GM23338 (cell line): ENCODE data around the gene FAM47B. TPM values are rescaled to one million over a fixed set of nuclear protein-coding genes. Genes with fewer than 3 reads are reported as not detected.

Experiments
- ATAC-seq: fragments of 200-7000 bp; cut with Tn5 transposase; 3 replicates; pipeline ENCODE4 v1.9.1; 2020
- DNase-seq: peaks from one replicate; pipeline ENCODE4 v3.0.0-alpha.2; 2015; ENCODE audit warnings: low spot score
- H2AFZ ChIP-seq: fragments of 200-600 bp; sonication (generic); 2 replicates; pipeline ENCODE4 v1.8.0; 2016; ENCODE audit warnings: antibody characterized with exemption, mild to moderate bottlenecking, moderate library complexity
- H3F3A ChIP-seq: fragments of 200-600 bp; sonication (generic); replicated peaks from 2 replicates; pipeline ENCODE4 v1.8.0; 2017; ENCODE audit warnings: antibody characterized with exemption, mixed run types, low read depth
- H3K27ac ChIP-seq: fragments of 200-600 bp; sonication (generic); 2 replicates; pipeline ENCODE4 v1.6.1; 2016; ENCODE audit warnings: low read depth
- H3K27me3 ChIP-seq: fragments of 200-600 bp; sonication (generic); 2 replicates; pipeline ENCODE4 v1.8.0; 2016; ENCODE audit warnings: mild to moderate bottlenecking, mixed run types, moderate library complexity; ENCODE audit not compliant: insufficient read depth
- H3K36me3 ChIP-seq: fragments of 200-600 bp; sonication (generic); 2 replicates; pipeline ENCODE4 v1.8.0; 2016; ENCODE audit warnings: mild to moderate bottlenecking; ENCODE audit not compliant: insufficient read depth
- H3K4me1 ChIP-seq: fragments of 200-600 bp; sonication (generic); 2 replicates; pipeline ENCODE4 v1.8.0; 2016; ENCODE audit warnings: mild to moderate bottlenecking, moderate library complexity; ENCODE audit not compliant: insufficient read depth
- H3K4me2 ChIP-seq: fragments of 200-600 bp; sonication (generic); 2 replicates; pipeline ENCODE4 v1.7.1; 2017; ENCODE audit warnings: mixed run types
- H3K4me3 ChIP-seq: fragments of 200-600 bp; sonication (generic); 2 replicates; pipeline ENCODE4 v1.6.1; 2016; ENCODE audit warnings: mixed run types
- H3K79me2 ChIP-seq: fragments of 200-600 bp; sonication (generic); replicated peaks from 2 replicates; pipeline ENCODE4 v1.8.0; 2017; ENCODE audit warnings: mild to moderate bottlenecking; ENCODE audit not compliant: insufficient read depth
- H3K9me2 ChIP-seq: fragments of 200-600 bp; sonication (generic); 2 replicates; pipeline ENCODE4 v1.8.0; 2017; ENCODE audit not compliant: insufficient read depth
- H4K20me1 ChIP-seq: fragments of 200-600 bp; sonication (generic); replicated peaks from 2 replicates; pipeline ENCODE4 v1.8.0; 2017; ENCODE audit warnings: mild to moderate bottlenecking; ENCODE audit not compliant: insufficient read depth
- H3K27ac Mint-ChIP-seq: 2 replicates; pipeline ENCODE4 v1.8.0; 2020; ENCODE audit warnings: inconsistent platforms, mild to moderate bottlenecking, moderate library complexity, mixed read lengths
- H3K27me3 Mint-ChIP-seq: 3 replicates; pipeline ENCODE4 v1.8.0; 2022; ENCODE audit warnings: low read depth, mild to moderate bottlenecking, moderate library complexity, mixed read lengths, inconsistent platforms; ENCODE audit not compliant: insufficient read depth, poor library complexity
- H3K36me3 Mint-ChIP-seq: 3 replicates; pipeline ENCODE4 v1.8.0; 2021; ENCODE audit warnings: low read depth, mild to moderate bottlenecking, inconsistent platforms, moderate library complexity, mixed read lengths
- H3K4me1 Mint-ChIP-seq: 3 replicates; pipeline ENCODE4 v1.8.0; 2020; ENCODE audit warnings: mild to moderate bottlenecking, inconsistent platforms, mixed read lengths
- H3K4me3 Mint-ChIP-seq: 3 replicates; pipeline ENCODE4 v1.8.0; 2021; ENCODE audit warnings: moderate library complexity, mild to moderate bottlenecking, inconsistent platforms, mixed read lengths
- H3K9me3 Mint-ChIP-seq: 3 replicates; pipeline ENCODE4 v1.8.0; 2020; ENCODE audit warnings: moderate library complexity, mild to moderate bottlenecking, inconsistent platforms, mixed read lengths
- CREB1 ChIP-seq: fragments of 250-450 bp; sonication (Bioruptor Pico); IDR thresholded peaks from 2 replicates; pipeline ENCODE4 v1.5.0; 2020; ENCODE audit warnings: low read depth, mild to moderate bottlenecking, moderate library complexity
- CTCF ChIP-seq, 2 experiments: fragments of 200-600 bp in 1 of 2; sonication (generic) in 1 of 2; conservative IDR thresholded peaks; 2 replicates each; pipeline versions ENCODE4 v1.5.1 to v1.6.1; 2016 to 2017; ENCODE audit warnings: antibody characterized with exemption in 2 of 2, low read depth in 2 of 2, mild to moderate bottlenecking in 2 of 2, moderate library complexity in 1 of 2
- ETS1 ChIP-seq: IDR thresholded peaks from 2 replicates; pipeline ENCODE4 v1.6.1; 2016; ENCODE audit warnings: antibody characterized with exemption
- EZH2 ChIP-seq: fragments of 200-600 bp; sonication (generic); IDR thresholded peaks from one replicate; pipeline ENCODE4 v1.8.0; 2017; ENCODE audit warnings: antibody characterized with exemption, mild to moderate bottlenecking, low read depth; ENCODE audit not compliant: unreplicated experiment
- EZH2phosphoT487 ChIP-seq: fragments of 200-600 bp; sonication (generic); IDR thresholded peaks from one replicate; pipeline ENCODE4 v1.8.1; 2018; ENCODE audit warnings: antibody characterized with exemption; ENCODE audit not compliant: unreplicated experiment
- JUNB ChIP-seq: IDR thresholded peaks from one replicate; pipeline ENCODE4 v1.6.1; 2016; ENCODE audit warnings: antibody characterized with exemption; ENCODE audit not compliant: unreplicated experiment
- NANOG ChIP-seq: IDR thresholded peaks from 2 replicates; pipeline ENCODE4 v1.6.1; 2016; ENCODE audit warnings: antibody characterized with exemption, borderline replicate concordance
- POLR2AphosphoS5 ChIP-seq: IDR thresholded peaks from 2 replicates; pipeline ENCODE4 v1.6.1; 2016; ENCODE audit warnings: antibody characterized with exemption, low read depth
- REST ChIP-seq: IDR thresholded peaks from one replicate; pipeline ENCODE4 v1.6.1; 2018; ENCODE audit warnings: antibody characterized with exemption; ENCODE audit not compliant: unreplicated experiment
- STAT1 ChIP-seq: IDR thresholded peaks from one replicate; pipeline ENCODE4 v1.6.1; 2016; ENCODE audit warnings: antibody characterized with exemption; ENCODE audit not compliant: unreplicated experiment
- ZNF114 ChIP-seq: fragments of 250-450 bp; sonication (Bioruptor Pico); IDR thresholded peaks from 2 replicates; pipeline ENCODE4 v1.5.0; 2020; ENCODE audit warnings: mild to moderate bottlenecking, moderate library complexity
- ZNF331 ChIP-seq: fragments of 250-450 bp; sonication (Bioruptor Pico); IDR thresholded peaks from 2 replicates; pipeline ENCODE4 v1.5.0; 2020; ENCODE audit warnings: low read depth, mild to moderate bottlenecking, moderate library complexity
- ZNF462 ChIP-seq: fragments of 250-450 bp; sonication (Bioruptor Pico); IDR thresholded peaks from 2 replicates; pipeline ENCODE4 v1.5.0; 2020; ENCODE audit warnings: mild to moderate bottlenecking, moderate library complexity
- polyA plus RNA-seq: library from polyadenylated mRNA; unstranded; fragments of >200 nt; fragmentation: Nextera tagmentation; extraction: Ambion mirVana; gene quantifications from 2 replicates; pipeline ENCODE4 v1.2.1, GENCODE V29; 2016
- total RNA-seq: library from RNA; depleted of rRNA; stranded (reverse); fragments of >200 nt; shearing (Covaris generic); gene quantifications from 2 replicates; pipeline ENCODE4 v1.2.3, GENCODE V29; 2014

The FAM47B gene
- total and polyA plus RNA-seq, 2 experiments from 2014 or later, result not detected

GRCh38 chrX:34961662-34962061 lies 19.1 kb downstream of the FAM47B start:
- no peak overlapping the region for H2AFZ ChIP-seq
- H3K27ac Mint-ChIP-seq, result no peak overlapping the region
- H3K27me3 Mint-ChIP-seq, result no peaks in the 10 kb centered on the region
- no peaks in the 10 kb centered on the region for H3K27me3 ChIP-seq
- H3K79me2 ChIP-seq, result no peaks in the 10 kb centered on the region
- no peaks in the 10 kb centered on the region for H3K36me3 Mint-ChIP-seq
- no peaks in the 10 kb centered on the region for H3K9me2 ChIP-seq
- DNase-seq (no peak), ATAC-seq (no peak)
- H3K4me1 Mint-ChIP-seq, result no peaks in the 10 kb centered on the region
- no peaks in the 10 kb centered on the region for H3K36me3 ChIP-seq
- H3K4me2 ChIP-seq, result no peak overlapping the region
- H3K9me3 Mint-ChIP-seq, result no peaks in the 10 kb centered on the region
- H3K4me3 Mint-ChIP-seq, result no peak overlapping the region
- H4K20me1 ChIP-seq, result no peaks in the 10 kb centered on the region
- H3K4me3 ChIP-seq, result no peak overlapping the region
- TF ChIP-seq ZNF331 (CRISPR knock-in tag), result no peak
- TF ChIP-seq ETS1, result no peak
- TF ChIP-seq CTCF (conservative IDR thresholded peaks at IDR 0.05; ENCODE audit: low read depth in 2 of 2), result no peak
- TF ChIP-seq STAT1, result no peak
- TF ChIP-seq ZNF462 (CRISPR knock-in tag), result no peak
- no peak for TF ChIP-seq CREB1 (CRISPR knock-in tag)
- TF ChIP-seq NANOG, result no peak
- no peak for TF ChIP-seq JUNB
- no peak for TF ChIP-seq EZH2phosphoT487
- no peak for TF ChIP-seq POLR2AphosphoS5
- no peak for TF ChIP-seq ZNF114 (CRISPR knock-in tag)
- TF ChIP-seq EZH2, result no peak
- TF ChIP-seq REST, result no peak
- H3F3A ChIP-seq, result no peaks in the 10 kb centered on the region
- no peak overlapping the region for H3K27ac ChIP-seq
- no peaks in the 10 kb centered on the region for H3K4me1 ChIP-seq
